ENCODE measurements around the gene SIGLEC10. TPM values are rescaled to one million over a fixed set of nuclear protein-coding genes. Genes with fewer than 3 reads are reported as not detected.

Gene SIGLEC10
- total and polyA plus RNA-seq, 9 of the 15 experiments (the other 6 are each of a cell fraction or from before 2014, with no cell fraction given), result 0.10 to 1.8 (median 0.82) TPM

DNA sequence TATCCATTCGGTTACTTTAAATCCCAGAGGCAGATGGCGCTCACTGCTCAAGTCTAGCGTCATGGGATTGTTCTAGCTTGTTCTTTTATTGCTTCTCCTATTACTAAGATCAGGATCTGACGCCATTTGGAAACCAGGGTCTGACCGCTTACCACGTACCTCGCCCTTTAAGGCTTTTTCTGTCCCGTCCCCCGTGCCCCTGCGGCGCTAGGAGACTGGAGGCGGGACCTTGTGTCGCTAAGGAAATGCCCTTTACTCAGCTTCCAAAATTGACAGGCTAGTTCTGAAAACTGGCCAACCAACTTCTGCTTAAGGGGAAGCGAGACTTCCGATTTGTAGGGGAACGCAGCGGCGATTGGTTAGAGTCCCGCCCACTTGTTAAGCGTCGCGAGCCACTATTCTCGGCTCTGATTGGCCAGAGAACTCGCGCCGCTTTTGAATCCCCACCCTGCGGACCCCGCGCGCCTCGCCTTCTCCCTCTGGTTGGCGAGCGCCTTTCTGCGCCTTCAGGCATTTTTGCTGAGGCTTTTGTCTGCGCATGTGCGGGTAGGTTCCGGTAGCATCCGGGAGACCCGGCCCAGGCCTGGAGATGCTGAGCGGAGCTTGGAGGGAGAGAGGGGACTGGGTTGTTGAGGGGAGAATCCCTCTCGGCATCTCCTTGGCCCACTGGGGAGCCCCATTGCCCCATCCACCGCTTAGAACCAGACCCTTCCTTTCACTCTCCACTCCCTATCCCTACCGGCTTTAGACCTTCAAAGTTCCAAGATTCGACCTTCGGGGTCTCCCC, 23.2 kb downstream of the SIGLEC10 start (continued):
- TF ChIP-seq ZNF699 (CRISPR knock-in tag; IDR thresholded peaks at IDR 0.05; ENCODE audit: insufficient replicate concordance) (no peak), TFAM (CRISPR knock-in tag; conservative IDR thresholded peaks at IDR 0.05) (no peak), KAT2B (IDR thresholded peaks at IDR 0.05; ENCODE audit: low read depth, low read length) (peak; percentile 14), ZBED1 (IDR thresholded peaks at IDR 0.05) (no peak), RBM25 (IDR thresholded peaks at IDR 0.05; ENCODE audit: low read depth, low read length, severe bottlenecking) (peak; percentile 70), MIER1 (IDR thresholded peaks at IDR 0.05; ENCODE audit: low read depth) (no peak), PTRF (tag; IDR thresholded peaks at IDR 0.05) (no peak), JUND (IDR thresholded peaks at IDR 0.05; ENCODE audit: borderline replicate concordance, low read depth, low read length) (peak; percentile 32), JUND (tag; IDR thresholded peaks at IDR 0.05; ENCODE audit: borderline replicate concordance, low read depth, low read length) (peak; percentile 9; the same call in 1 of the 3 replicates), TAF9B (IDR thresholded peaks at IDR 0.05; ENCODE audit: partially characterized antibody) (peak; percentile 15), BRD4 (IDR thresholded peaks at IDR 0.05) (peak; percentile 42; the same call in 1 of the 2 replicates)
- TF ChIP-seq, protein P1, sequence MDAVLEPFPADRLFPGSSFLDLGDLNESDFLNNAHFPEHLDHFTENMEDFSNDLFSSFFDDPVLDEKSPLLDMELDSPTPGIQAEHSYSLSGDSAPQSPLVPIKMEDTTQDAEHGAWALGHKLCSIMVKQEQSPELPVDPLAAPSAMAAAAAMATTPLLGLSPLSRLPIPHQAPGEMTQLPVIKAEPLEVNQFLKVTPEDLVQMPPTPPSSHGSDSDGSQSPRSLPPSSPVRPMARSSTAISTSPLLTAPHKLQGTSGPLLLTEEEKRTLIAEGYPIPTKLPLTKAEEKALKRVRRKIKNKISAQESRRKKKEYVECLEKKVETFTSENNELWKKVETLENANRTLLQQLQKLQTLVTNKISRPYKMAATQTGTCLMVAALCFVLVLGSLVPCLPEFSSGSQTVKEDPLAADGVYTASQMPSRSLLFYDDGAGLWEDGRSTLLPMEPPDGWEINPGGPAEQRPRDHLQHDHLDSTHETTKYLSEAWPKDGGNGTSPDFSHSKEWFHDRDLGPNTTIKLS (IDR thresholded peaks at IDR 0.05; ENCODE audit: borderline replicate concordance, low read depth), result peak; percentile 36; the same call in 1 of the 2 replicates
- TF ChIP-seq, protein P2, sequence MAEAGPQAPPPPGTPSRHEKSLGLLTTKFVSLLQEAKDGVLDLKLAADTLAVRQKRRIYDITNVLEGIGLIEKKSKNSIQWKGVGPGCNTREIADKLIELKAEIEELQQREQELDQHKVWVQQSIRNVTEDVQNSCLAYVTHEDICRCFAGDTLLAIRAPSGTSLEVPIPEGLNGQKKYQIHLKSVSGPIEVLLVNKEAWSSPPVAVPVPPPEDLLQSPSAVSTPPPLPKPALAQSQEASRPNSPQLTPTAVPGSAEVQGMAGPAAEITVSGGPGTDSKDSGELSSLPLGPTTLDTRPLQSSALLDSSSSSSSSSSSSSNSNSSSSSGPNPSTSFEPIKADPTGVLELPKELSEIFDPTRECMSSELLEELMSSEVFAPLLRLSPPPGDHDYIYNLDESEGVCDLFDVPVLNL (CRISPR knock-in tag; IDR thresholded peaks at IDR 0.05; ENCODE audit: low read depth), result peak; percentile 98
- TF ChIP-seq, protein P3, sequence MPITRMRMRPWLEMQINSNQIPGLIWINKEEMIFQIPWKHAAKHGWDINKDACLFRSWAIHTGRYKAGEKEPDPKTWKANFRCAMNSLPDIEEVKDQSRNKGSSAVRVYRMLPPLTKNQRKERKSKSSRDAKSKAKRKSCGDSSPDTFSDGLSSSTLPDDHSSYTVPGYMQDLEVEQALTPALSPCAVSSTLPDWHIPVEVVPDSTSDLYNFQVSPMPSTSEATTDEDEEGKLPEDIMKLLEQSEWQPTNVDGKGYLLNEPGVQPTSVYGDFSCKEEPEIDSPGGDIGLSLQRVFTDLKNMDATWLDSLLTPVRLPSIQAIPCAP (CRISPR knock-in tag; IDR thresholded peaks at IDR 0.05; ENCODE audit: borderline replicate concordance), result no peak
- TF ChIP-seq, protein P4, sequence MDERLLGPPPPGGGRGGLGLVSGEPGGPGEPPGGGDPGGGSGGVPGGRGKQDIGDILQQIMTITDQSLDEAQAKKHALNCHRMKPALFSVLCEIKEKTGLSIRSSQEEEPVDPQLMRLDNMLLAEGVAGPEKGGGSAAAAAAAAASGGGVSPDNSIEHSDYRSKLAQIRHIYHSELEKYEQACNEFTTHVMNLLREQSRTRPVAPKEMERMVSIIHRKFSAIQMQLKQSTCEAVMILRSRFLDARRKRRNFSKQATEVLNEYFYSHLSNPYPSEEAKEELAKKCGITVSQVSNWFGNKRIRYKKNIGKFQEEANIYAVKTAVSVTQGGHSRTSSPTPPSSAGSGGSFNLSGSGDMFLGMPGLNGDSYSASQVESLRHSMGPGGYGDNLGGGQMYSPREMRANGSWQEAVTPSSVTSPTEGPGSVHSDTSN (CRISPR knock-in tag; IDR thresholded peaks at IDR 0.05; ENCODE audit: low read depth), result no peak
- TF ChIP-seq, protein P4 (tag; conservative IDR thresholded peaks at IDR 0.05; ENCODE audit: low read depth), result peak; percentile 97
- TF ChIP-seq, protein P5, sequence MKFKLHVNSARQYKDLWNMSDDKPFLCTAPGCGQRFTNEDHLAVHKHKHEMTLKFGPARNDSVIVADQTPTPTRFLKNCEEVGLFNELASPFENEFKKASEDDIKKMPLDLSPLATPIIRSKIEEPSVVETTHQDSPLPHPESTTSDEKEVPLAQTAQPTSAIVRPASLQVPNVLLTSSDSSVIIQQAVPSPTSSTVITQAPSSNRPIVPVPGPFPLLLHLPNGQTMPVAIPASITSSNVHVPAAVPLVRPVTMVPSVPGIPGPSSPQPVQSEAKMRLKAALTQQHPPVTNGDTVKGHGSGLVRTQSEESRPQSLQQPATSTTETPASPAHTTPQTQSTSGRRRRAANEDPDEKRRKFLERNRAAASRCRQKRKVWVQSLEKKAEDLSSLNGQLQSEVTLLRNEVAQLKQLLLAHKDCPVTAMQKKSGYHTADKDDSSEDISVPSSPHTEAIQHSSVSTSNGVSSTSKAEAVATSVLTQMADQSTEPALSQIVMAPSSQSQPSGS (CRISPR knock-in tag; IDR thresholded peaks at IDR 0.05), result no peak
- TF ChIP-seq, protein P6, sequence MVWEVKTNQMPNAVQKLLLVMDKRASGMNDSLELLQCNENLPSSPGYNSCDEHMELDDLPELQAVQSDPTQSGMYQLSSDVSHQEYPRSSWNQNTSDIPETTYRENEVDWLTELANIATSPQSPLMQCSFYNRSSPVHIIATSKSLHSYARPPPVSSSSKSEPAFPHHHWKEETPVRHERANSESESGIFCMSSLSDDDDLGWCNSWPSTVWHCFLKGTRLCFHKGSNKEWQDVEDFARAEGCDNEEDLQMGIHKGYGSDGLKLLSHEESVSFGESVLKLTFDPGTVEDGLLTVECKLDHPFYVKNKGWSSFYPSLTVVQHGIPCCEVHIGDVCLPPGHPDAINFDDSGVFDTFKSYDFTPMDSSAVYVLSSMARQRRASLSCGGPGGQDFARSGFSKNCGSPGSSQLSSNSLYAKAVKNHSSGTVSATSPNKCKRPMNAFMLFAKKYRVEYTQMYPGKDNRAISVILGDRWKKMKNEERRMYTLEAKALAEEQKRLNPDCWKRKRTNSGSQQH (CRISPR knock-in tag; IDR thresholded peaks at IDR 0.05), result no peak

Measured in K562 (cell line).